ENCODE measurements around the gene NCKIPSD.

The NCKIPSD gene

DNA sequence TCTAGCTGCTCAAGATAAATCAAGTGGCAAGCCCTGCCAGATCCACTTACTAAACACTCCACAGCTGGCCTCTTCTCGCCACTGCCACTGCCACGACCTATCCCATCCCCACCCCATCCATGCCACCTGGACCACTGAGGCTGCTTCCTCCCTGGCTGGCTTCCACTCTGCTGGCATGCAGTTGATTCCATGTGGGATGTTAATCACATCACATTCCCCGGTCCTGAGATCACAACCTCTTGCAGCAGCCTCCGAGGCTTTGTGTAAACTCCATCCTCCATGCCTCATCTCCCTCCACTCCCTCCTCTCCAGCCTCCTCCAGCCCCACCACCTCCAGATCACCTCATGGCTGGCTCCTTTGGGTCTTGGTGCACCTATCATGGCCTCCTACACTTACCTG, 7.7 kb downstream of the NCKIPSD start:
- DNase-seq = no peak

DNA sequence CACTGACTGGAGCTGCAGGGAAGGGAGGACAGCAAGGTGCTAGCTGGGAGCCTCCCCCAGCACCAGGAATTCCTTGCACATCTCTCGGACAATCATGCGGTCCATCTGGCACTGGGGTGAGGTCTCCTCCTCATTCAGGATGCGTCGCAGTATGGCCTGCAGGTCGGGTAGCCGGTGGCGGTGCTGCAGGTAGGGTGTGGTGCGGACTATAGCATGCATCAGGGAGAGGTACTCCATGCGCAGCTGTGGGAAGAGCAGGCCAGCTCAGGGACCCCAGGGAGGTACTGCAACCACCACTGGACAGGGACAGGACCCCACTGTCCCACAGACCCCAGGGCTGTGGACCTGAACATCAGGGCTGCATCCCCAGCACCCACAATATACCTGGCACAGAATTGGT, 11.2 kb downstream of the NCKIPSD start:
- no peak for DNase-seq

DNA sequence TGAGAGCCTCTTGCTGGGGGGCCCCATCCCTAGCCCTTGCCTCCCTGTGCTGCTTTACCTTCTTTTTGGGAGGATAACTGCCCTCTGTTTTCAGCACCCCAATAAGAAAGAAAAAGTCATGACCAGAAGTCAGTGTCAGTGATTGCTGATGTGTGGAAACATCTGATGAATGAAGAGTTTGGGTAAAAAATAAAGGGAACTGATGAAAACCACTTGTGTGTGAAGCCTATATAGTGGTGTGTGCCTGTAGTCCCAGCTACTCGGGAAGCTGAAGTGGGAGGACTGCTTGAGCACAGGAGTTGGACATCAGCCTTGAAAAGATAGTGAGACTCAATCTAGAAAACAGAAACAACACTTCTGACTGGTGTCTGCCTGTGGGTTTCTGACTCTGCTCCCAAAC, 13.2 kb downstream of the NCKIPSD start:
- DNase-seq = no peak

DNA sequence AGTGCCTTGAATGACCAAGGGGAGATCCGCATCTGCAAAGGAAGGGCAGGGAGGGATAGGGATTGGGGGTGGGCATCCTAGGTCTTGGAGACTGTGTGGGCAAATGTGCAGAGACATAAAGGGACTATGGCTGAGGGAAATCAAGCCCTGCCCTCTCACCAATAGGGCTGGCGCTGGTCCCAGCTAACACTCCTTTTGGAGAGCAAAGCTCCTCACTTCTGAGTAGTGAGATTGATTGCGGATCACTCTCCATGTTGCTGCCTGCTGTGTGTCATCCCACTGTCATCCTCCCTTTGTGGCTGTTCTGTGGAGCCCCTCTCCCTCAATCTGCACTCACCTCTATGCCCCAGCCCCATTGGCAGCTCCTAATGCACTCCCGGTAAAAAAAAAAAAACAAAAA, 20.8 kb downstream of the NCKIPSD start:
- DNase-seq = no peak

DNA sequence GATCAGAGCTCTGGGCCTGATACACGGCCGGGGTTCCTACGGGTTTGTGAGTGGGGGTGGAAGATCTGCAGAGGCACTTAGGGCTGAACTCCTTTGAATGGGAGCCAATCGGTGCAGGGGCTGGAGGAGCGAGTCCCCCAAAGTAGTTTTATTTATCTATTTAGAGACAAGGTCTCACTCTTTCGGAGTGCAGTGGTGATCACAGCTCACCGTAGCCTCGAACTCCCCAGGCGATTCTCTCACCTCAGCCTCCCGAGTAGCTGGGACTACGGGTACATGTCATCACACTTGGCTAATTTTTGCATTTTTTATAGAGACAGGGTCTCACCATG, 21.4 kb downstream of the NCKIPSD start:
- DNase-seq = no peak

DNA sequence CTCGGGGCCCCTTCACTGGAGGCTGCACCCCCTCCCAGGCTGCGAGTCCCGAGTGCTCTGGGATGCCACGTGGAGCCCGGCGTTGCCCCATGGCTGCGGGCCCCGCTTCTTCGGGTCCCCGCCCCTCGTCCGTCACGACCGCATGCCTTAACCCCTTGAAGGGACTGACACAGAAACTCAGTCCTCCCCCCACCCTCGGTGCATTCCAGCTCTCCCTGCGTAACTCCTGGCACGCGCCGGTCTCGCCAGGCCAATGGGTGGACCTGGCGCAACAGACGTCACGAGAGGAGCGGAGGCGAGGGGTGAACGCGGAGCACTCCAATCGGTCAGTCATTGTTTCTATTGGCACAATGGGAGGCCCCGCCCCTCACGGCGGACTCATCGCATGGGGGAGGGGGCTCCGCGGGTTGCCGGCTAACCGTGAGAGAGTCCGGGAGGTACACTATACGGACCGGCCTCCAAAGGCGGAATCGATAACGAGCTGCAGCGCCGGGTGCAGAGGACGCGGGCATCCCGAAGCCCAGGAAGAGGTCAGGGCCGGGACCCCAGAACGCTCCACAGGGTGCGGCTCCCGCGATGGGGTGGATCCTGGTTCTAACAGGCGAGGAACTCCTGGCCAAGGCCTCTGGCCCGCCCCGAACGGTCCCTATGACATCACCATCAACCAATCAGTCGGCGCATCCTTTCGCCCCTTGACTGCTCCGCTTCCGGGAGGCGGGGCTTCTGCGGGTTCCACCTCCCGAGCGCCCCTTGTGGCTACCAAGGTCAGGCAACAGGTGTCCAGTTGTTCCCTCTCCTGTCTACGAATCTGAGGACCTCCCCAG, 22.0 kb downstream of the NCKIPSD start:
- peak; percentile 91 for DNase-seq

DNA sequence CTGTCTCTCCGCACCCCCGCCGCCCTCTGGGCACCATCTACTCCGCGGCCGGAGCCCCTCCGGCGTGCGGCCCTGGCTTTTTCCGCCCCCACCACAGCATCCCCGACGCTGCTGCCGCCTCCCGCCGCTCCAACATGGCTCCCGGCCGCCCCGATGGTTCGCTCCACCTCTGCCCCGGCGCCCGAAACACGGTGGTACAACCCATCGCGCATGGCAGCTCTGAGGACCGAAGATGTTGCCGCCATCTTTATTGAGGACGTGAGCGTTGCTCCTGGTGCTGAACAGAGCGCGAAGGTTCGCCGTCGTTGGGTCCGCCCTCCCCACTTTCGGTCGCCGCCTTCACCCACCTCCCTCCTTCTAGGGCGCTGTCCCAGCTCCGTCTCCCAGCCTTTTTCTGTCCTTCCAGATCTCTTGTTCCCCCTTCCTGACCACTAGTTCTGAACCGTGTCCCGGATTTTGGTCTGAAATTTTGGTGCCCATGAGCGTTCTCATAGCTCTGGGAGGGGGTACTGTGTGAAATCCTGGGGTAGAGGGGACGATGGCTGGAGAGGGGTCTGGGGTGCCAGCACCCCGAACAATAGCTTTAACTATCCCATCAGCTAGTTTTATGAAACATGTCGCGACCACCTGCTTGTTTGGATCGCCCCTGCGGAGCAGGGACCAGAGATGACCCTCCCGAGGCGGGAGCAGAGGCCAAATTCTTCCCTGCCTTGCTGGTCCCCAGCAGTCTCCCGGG, 22.8 kb downstream of the NCKIPSD start, which contains the start of gene CELSR3:
TSS of gene CELSR3 (minus strand) at position 134 of the 736 bp plus-strand sequence. CDS start 252 bp downstream, outside the sequence.
- DNase-seq = peak; percentile 60

DNA sequence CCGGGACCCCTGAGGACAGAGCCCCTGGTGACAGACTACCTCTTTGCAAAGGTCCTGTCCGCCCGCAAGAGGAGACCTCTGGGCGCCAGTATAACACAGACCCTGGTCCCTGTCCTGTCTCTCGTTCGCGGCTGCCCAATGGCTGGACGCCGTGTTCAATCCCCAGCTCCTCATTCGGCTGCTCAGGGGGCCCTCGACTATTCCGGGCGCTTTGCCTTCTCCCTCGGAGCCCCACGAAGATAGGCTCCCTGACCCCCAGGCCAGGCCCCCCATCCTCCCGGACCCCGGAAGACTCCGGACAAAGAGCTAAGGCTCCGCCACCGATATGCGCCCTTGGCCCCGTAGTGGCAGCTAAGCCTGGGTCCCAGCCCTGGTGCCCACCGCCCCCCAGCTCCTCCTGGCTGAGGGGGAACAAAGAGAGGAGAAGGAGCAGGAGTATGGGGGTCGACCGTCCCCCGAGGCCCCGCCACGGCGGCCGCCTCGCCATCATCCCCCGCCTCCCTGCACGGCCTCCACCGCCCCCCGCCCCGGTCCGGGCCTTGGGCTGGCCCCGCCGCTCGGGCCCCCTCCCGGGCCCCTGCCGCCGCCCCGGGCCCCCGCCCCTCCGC, 23.5 kb downstream of the NCKIPSD start:
- DNase-seq = no peak

DNA sequence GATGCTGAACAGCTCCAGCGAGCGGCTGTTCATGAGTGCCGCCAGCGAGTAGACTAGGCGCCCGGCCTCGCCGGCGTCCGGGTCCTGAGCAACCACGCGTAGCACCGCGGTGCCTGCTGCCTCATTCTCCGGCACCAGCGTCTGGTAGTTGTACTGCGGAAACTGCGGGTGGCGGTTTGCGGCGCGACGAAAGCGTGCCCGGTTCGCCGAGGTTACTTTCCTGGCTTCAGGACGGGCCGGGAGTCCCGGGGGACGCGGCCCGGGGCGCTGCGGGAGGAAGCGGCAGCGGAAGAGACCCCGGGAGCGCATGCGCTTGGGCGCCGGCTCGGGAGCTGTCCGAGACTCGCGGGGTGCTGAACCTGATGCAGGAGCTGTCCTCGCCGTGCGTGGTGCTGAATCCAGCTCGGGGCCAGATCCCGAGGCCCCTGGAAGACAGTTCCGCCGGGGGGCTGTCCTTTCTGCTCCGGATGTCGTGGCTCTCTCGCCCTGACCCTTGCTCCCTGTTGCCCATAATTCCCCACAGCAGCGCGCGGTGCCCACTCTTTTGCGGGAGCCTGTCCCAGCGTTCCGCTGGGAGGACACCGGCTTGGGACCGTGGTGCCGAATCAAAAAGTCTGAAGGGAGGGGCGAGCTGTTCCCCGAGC, 24.1 kb downstream of the NCKIPSD start:
- DNase-seq = no peak

DNA sequence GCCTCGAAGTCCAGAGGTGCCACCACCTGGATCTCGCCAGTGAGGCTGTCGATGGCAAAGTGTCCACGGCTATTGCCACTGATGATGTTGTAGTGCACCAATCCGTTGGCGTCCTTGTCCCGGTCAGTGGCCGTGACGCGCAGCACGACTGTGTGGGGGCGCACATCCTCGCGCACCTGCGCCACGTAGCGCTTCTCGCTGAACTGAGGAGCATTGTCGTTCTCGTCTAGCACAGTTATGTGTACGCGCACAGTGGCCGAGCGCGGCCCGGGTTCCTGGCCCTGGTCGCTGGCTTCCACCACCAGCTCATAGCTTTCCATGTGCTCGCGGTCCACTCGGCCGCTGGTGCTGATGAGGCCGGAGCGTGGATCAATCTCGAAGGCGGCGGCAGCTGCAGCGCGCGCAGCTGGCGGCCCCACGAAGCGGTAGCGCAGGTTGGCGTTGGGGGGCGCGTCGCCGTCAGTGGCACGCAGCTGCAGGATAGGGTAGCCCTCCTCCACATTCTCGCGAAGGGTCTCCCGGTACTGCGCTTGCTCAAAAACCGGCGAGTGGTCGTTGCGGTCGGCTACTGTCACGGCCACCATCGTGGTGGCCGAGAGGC, 24.8 kb downstream of the NCKIPSD start:
- no peak for DNase-seq

DNA sequence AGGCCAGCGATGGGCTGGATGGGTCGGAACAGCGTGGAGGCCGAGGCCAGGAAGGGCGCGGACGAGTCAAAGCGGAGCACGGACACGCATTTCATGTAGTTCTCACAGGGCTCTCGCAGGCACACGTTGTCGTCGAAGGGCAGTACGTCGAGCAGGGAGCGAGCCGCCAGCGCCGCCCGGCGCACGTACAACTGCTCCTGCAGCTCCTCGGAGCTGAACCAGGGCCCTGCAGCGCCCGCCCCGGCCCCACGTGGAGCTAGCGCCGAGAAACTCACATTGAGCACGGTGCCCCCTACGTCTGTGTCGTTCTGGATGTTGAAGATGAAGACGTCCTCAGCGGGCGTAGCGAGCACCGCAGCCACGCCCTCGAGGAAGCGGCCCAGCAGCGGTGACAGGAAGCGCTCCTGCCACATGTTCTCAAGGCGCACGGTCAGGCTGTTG, 28.9 kb downstream of the NCKIPSD start:
- DNase-seq = no peak

DNA sequence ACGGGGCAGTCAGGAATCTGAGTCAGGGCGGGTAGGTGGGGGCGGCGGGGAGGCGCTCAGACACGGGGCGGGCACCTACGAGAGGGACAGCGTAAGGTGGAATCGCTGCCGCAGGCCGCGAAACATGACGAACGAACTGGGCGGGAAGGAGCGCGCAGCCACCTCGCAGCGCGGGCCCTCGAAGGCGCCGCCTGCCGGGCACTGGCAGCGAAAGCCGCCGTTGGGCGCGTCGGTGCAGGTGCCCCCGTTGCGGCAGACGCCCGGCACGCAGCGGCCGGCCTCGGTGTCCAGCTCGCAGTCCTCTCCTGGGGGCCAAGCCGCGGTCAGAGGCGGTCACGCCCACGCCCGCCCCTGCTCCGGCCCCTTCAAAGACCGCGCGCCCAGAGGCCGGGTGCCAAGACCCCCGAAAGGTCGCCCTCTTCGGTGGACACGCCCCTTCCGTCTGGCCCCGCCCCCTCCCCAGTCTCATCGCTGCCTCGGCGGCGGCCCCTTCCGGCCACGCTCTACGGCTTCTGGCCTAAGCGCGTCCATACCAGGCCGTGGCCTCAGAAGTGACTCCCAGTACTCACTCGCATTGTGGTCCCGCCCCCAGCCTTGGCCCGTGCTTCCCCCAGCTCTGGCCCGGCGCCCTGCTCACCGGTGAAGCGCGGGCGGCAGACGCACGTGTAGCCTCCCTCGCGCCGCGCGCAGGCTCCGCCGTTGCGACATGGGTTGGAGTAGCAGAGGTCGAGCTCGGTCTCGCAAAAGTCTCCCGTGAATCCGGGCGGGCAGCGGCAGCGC, 29.5 kb downstream of the NCKIPSD start:
- no peak for DNase-seq

DNA sequence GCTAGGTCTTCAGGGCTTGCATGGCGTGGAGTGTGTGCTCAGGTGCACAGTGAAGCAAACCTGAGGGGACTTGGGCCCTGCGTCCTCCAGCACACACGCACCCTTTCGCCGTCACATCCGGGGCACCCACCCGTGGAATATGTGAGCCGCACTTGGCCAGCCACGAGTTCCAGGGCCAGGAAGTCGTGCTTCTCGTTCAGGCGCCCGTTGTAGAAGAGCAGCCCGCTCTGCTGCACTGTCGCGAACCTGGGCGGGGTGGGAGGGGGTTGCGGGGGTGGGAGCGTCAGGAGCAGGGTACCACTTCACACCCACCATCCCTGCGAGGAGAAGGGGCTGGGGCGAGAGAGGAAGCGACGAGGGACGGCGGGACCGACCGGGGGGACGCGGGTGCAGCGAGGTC, 30.1 kb downstream of the NCKIPSD start:
- DNase-seq = no peak

DNA sequence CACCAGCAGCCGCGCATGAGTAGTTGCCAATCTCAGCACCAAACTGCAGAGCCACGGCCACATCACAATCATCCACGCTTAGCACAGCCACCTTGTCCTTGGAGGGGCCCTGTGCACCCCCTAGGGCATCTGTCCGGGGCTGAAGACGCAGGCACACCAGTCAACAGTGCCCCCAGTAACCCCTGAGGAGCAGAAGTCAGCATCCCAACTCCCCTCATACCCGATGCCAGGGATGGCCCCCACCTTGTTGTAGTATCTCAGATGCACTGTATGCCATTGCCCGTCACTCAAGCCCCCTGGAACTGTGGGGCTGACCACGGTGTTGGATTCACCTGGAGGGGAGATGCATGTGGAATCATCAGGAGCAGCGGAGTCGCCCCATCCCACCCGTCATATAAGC, 30.7 kb downstream of the NCKIPSD start:
- DNase-seq = no peak

DNA sequence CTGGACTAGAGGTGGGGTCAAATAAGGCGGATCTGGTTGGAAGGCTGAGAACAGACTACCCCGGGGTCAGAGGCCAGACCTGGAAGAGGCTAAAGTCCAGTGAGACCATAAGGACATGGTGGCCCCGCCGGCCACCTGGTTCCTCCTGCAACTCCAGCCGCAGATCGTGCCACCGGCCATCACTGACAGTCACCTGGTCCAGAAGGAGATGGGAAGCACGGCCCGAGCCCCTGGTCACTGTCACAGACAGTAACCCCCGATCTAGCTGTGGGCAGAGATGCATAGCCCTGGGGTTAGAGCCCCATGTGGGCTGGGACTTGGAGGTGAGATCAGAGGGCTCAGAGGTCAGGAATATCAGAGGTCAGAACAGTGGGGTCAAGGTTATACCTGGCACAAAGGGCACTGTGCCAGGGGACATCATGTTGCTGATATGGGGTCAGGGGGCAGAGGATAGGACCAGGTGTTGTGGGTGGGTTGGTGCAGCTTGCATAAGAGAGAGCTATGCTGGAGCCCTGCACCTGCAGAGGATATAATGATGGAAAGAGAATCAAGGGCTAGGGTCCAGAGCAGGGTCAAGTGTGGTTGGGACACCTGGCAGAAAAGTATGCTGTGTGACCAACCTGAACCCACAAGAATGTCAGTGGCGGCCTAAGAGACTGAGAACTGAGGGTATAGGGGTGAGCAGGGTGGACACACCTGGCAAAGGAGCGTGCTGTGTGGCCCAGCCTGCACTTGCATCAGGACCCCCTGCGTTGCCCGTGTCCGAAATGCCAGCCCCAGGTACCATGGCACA, 32.6 kb downstream of the NCKIPSD start:
- no peak for DNase-seq

DNA sequence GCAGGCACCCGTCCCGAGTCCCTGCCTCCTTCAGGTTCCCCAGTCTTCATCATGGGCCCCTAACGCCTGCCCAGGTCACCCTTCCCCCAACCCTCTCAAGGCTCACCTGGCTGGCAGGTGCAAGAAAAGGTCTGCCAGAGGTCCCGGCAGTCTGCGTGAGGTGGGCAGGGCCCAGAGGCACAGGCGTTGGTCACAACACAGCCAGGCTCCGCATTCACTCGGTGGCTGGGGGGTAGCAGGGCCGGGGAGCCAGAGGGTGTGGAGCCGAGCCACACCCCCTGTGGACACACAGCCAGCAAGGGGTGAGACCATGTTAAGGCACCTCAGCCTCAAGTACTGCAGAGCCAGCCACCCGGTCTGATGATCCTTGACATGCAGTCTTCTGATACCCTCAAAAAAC, 33.9 kb downstream of the NCKIPSD start:
- no peak for DNase-seq

DNA sequence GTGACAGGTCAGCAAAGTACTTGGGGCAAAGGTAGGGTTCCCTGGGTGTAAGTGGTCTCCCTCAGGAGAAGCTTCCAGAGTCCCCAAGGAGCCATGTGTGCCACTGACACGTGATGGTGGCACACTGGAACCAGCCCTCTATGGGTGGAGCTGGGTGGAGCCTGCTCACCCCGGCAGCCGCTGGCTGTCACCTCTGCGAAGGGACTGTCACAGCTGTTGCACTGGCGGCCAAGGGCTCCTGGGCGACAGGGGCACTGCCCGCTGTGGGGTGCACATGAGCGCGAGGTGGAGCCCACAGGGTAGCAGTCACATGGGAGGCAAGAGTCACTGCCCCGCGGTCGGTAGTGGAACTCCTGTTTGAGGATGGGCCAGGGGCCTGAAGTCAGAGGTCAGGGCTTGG, 35.0 kb downstream of the NCKIPSD start:
- DNase-seq = no peak

DNA sequence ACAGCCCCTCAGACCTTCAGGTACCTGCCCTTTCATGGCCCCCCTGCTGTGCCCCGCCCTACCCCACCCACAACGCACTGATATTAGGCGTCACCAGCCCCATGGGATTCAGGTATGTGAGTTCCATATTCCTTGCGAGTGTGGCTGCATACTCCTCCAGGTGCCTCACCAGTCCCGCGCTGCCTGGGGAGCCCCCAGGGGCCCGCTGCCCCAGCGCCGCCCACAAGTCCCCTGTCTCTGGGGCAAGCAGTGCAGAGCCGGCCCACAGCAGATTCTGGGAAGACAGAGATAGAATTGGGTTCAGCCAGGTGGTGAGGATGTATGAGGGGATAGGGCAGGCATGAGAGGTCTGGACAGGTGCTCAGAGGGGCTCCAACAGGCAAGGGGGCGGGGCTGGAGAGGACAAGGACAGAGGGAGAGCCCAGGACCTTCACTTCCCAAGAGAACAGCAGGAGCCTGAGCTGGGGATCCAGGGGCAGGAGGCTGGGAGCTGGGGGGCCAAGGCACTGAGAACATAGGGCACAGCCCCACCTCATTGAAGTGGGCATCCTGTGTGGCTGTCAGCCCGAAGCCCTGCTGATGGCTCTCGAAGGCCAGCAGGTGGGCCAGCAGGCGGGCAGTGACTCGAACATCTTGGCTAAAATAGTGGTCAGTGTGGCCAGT, 37.4 kb downstream of the NCKIPSD start:
- no peak for DNase-seq

DNA sequence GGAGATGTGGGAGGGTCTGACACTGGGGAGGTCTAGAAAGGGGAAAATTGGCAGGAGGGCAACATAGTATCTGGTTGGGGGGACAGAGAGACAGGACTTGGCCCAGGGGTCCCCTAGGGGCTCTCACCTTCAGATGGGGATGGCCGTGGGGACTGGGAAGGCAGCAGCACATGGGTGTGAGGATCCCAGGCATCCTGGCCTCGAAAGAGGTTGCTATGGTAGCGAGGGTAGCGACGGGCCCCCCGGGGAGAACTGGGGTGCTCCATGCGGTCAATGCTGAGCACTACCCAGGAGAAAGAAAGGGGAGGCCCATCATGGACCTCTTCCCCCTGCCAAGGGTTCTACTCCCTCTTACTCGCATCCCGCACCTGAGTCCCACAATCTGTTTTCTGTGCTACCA, 38.0 kb downstream of the NCKIPSD start:
- DNase-seq = no peak

DNA sequence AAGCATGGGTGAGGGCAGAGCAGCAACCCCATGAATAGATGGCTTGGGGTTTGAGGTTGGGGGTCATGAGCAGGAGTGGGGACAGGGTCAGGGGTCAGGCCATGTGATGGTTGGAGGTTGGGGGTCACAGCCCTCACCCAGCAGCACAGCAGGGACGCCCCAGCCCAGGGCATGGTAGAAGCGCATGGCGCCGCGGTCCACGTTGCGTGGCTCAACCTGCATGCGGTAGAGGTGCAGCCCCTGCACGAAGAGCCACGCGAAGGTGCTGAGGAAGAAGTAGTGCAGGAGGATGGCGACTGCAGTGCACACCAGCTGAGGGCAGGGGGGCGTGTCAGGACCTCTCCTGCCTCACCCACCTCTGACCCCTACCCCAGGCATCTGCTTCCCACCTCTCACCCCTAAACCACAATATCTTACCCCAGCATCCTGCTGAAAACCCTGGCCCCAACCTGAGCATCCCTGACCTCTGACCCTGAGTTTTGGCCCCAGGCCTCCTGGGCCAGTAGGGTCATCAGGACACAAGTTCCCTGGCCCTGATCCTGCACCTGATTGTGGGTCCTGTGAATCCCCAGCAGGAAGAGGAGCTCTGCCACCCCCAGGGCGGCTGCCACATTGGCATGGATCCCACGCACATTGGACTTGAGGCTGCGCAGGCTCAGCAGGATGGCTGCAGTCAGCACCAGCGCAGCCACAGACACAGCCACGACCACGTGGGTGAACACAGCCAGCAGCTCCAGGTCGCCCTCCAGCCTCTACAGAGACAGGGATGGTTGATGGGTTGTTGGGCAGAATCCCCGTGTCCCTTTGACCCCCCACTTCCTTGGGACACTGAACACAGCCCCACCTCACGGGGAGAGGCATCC, 40.6 kb downstream of the NCKIPSD start:
- no peak for DNase-seq
